K562 (cell line): ENCODE measurements around the gene GYS1. TPM values are rescaled to one million over a fixed set of nuclear protein-coding genes. Genes with fewer than 3 reads are reported as not detected.
A peak's percentile ranks its signal among the peaks of the same experiment; 100 is the strongest.

Experiments
- BCOR ChIP-seq: fragments of 450-650 bp; IDR thresholded peaks from 2 replicates; pipeline ENCODE4 v1.6.1; 2016
- BRCA1 ChIP-seq, 2 experiments: fragments of 450-650 bp in 1 of 2; sonication (generic) in 1 of 2; formaldehyde crosslinking in 1 of 2; IDR thresholded peaks; 2 replicates each; pipeline versions ENCODE4 v1.5.0 to v1.6.1; 2017 to 2020; ENCODE audit warnings: mild to moderate bottlenecking in 1 of 2, missing genetic modification reagents in 1 of 2
- CHD4 ChIP-seq: fragments of 200-600 bp; sonication (generic); IDR thresholded peaks from 3 replicates; pipeline ENCODE4 v1.6.1; 2012; ENCODE audit warnings: low read depth, mild to moderate bottlenecking, mixed read lengths, low read length, inconsistent platforms; ENCODE audit not compliant: insufficient read depth, insufficient replicate concordance, poor library complexity, severe bottlenecking
- NBN ChIP-seq: fragments of 450-650 bp; IDR thresholded peaks from 2 replicates; pipeline ENCODE4 v1.6.1; 2016; ENCODE audit warnings: low read depth, mild to moderate bottlenecking
- NR2F6 ChIP-seq: fragments of 450-650 bp; formaldehyde crosslinking; IDR thresholded peaks from 2 replicates; pipeline ENCODE4 v1.4.0; 2020; ENCODE audit warnings: mild to moderate bottlenecking
- RBM25 ChIP-seq: fragments of 200-400 bp; formaldehyde crosslinking; IDR thresholded peaks from 2 replicates; pipeline ENCODE4 v1.6.1; 2018; ENCODE audit warnings: low read length, low read depth, moderate library complexity; ENCODE audit not compliant: severe bottlenecking
- SIRT6 ChIP-seq: IDR thresholded peaks from one replicate; pipeline ENCODE4 v1.6.1; 2012; ENCODE audit warnings: low read depth, mild to moderate bottlenecking, control low read depth, inconsistent platforms, low read length, moderate library complexity
- SRF ChIP-seq, 2 experiments: fragments of 250-450, 450-650 bp in 1 of 2; sonication (Bioruptor Pico) in 1 of 2; sonication (generic) in 1 of 2; formaldehyde crosslinking; IDR thresholded peaks; 2 replicates each; pipeline versions ENCODE4 v1.5.0 to v1.5.1; 2020 to 2022; ENCODE audit warnings: mild to moderate bottlenecking in 1 of 2, missing genetic modification reagents in 1 of 2
- SRSF3 ChIP-seq: fragments of 200-400 bp; formaldehyde crosslinking; IDR thresholded peaks from 2 replicates; pipeline ENCODE4 v1.6.1; 2016; ENCODE audit warnings: mild to moderate bottlenecking, low read length, moderate library complexity; ENCODE audit not compliant: insufficient read depth
- SRSF9 ChIP-seq: fragments of 200-400 bp; formaldehyde crosslinking; IDR thresholded peaks from 2 replicates; pipeline ENCODE4 v1.6.1; 2017; ENCODE audit warnings: low read depth, low read length, borderline replicate concordance
- TAF1 ChIP-seq: IDR thresholded peaks from 2 replicates; pipeline ENCODE4 v1.6.1; 2011; ENCODE audit warnings: mild to moderate bottlenecking, low read length, moderate library complexity; ENCODE audit not compliant: insufficient read depth, control insufficient read depth, severe bottlenecking; ENCODE audit errors: extremely low read depth
- ZBTB7A ChIP-seq: IDR thresholded peaks from 2 replicates; pipeline ENCODE4 v1.6.1; 2011; ENCODE audit warnings: low read depth, mild to moderate bottlenecking, low read length, moderate library complexity, borderline replicate concordance; ENCODE audit not compliant: control insufficient read depth
- ZFP30 ChIP-seq: fragments of 250-450 bp; sonication (Bioruptor Pico); IDR thresholded peaks from 2 replicates; pipeline ENCODE4 v1.8.0; 2022; ENCODE audit warnings: moderate library complexity, mild to moderate bottlenecking, inconsistent platforms, borderline replicate concordance
- ZFP91 ChIP-seq: sonication (generic); formaldehyde crosslinking; IDR thresholded peaks from 2 replicates; pipeline ENCODE4 v1.8.0; 2022; ENCODE audit warnings: mild to moderate bottlenecking, missing genetic modification reagents
- ZNF280A ChIP-seq: fragments of 450-650 bp; IDR thresholded peaks from 2 replicates; pipeline ENCODE4 v1.6.1; 2018; ENCODE audit warnings: mild to moderate bottlenecking, low read depth; ENCODE audit not compliant: partially characterized antibody
- ZNF280B ChIP-seq: fragments of 250-450 bp; sonication (Bioruptor Pico); IDR thresholded peaks from 2 replicates; pipeline ENCODE4 v1.5.1; 2021; ENCODE audit warnings: mild to moderate bottlenecking
- ZNF586 ChIP-seq: fragments of 450-650 bp; formaldehyde crosslinking; conservative IDR thresholded peaks from 2 replicates; pipeline ENCODE4 v1.4.0; 2020; ENCODE audit warnings: mild to moderate bottlenecking, moderate library complexity
- ZNF699 ChIP-seq: fragments of 250-450 bp; sonication (Bioruptor Pico); IDR thresholded peaks from 2 replicates; pipeline ENCODE4 v1.8.0; 2021; ENCODE audit warnings: mild to moderate bottlenecking, moderate library complexity; ENCODE audit not compliant: insufficient replicate concordance
- ZNF740 ChIP-seq, 3 experiments: fragments of 200-800 bp in 1 of 3; sonication (Bioruptor generic) in 1 of 3; sonication (generic) in 1 of 3; formaldehyde crosslinking in 1 of 3; IDR thresholded peaks; 2 replicates each; pipeline versions ENCODE4 v1.6.1 to v1.8.0; 2016 to 2022; ENCODE audit warnings: mild to moderate bottlenecking in 2 of 3, missing compliant biosample characterization in 2 of 3, missing genetic modification characterization in 2 of 3, missing genetic modification reagents in 1 of 3
- polyA plus RNA-seq, 8 experiments: library from polyadenylated mRNA; depleted of rRNA in 4 of 8; stranded (reverse) in 5 of 8; unstranded in 3 of 8; fragments of >200 nt; fragmentation: Nextera tagmentation in 2 of 8; fragmentation: Illumina TruSeq in 1 of 8; extraction: Ambion mirVana in 2 of 8; extraction: Trizol in 1 of 8; gene quantifications; 2 replicates each; pipeline versions ENCODE4 v1.2.1 to v1.2.3, GENCODE V29; 2011 to 2014; ENCODE audit warnings: inconsistent platforms in 1 of 8, missing spikeins in 1 of 8
- total RNA-seq, 7 experiments: library from RNA; depleted of rRNA in 6 of 7; stranded (reverse); fragments of >200 nt in 6 of 7; fragmentation: Illumina TruSeq in 2 of 7; extraction: Trizol in 2 of 7; gene quantifications; 2 replicates each; pipeline versions ENCODE4 v1.2.1 to v1.2.3, GENCODE V29; 2011 to 2021; ENCODE audit warnings: low replicate concordance in 1 of 7

Gene GYS1
- total and polyA plus RNA-seq, 9 of the 15 experiments (the other 6 are each of a cell fraction or from before 2014, with no cell fraction given), result 1.9 to 31.1 (median 15.2) TPM

GRCh38 chr19:48993175-48994034 lies at the start of gene GYS1, which contains the start of gene RUVBL2 (continued):
- no peak for TF ChIP-seq ZNF280B (CRISPR knock-in tag)
- no peak for TF ChIP-seq ZNF586 (CRISPR knock-in tag)
- TF ChIP-seq ZNF740 (CRISPR knock-in tag; IDR thresholded peaks at IDR 0.05), result peak; percentile 100
- peak in 1 of 2 experiments; percentile 100; a peak in 2 of 4 replicates for TF ChIP-seq ZNF740 (tag; IDR thresholded peaks at IDR 0.05)
- TF ChIP-seq SRSF3, result no peak
- TF ChIP-seq CHD4, result no peak
- TF ChIP-seq ZFP91 (CRISPR knock-in tag), result no peak
- no peak for TF ChIP-seq BCOR
- peak; percentile 96; the same call in 1 of the 2 replicates for TF ChIP-seq ZBTB7A
- TF ChIP-seq BRCA1 (IDR thresholded peaks at IDR 0.05), result no peak
- TF ChIP-seq BRCA1 (CRISPR knock-in tag; IDR thresholded peaks at IDR 0.05), result no peak
- peak; percentile 99 for TF ChIP-seq RBM25
- TF ChIP-seq SIRT6, result no peak
- no peak for TF ChIP-seq SRF (CRISPR knock-in tag; IDR thresholded peaks at IDR 0.05)
- peak; percentile 95 for TF ChIP-seq TAF1
- TF ChIP-seq ZFP30 (CRISPR knock-in tag), result no peak
- TF ChIP-seq ZNF280A, result no peak
- no peak for TF ChIP-seq SRSF9
- no peak for TF ChIP-seq NR2F6
- TF ChIP-seq ZNF699, result no peak
- peak; percentile 8; the same call in 1 of the 2 replicates for TF ChIP-seq NBN
